NCI-H2081 (cell line): ENCODE measurements around the gene PTPN12.

Experiments
- DNase-seq, 2 experiments: peaks; one replicate each; lab custom pipeline; 2025; lab: John Stamatoyannopoulos, UW

Gene PTPN12

DNA sequence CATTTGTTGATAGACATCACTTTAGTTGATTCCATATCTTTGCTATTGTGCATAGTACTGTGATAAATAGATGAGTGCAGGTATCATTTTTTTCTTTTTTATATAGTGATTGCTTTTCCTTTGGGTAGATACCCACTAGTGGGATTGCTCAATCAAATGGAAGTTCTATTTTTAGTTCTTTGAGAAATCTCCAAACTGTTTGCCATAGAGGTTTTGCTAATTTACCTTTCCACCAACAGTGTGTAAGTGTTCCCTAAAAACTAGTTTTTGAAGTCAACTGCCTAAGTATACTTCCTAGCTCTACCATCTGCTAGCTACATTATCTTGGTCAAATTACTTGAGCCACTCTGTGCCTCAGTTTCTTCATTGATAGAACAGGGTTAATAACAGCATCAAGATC, 127.6 kb downstream of the PTPN12 start:
- no peak for DNase-seq

DNA sequence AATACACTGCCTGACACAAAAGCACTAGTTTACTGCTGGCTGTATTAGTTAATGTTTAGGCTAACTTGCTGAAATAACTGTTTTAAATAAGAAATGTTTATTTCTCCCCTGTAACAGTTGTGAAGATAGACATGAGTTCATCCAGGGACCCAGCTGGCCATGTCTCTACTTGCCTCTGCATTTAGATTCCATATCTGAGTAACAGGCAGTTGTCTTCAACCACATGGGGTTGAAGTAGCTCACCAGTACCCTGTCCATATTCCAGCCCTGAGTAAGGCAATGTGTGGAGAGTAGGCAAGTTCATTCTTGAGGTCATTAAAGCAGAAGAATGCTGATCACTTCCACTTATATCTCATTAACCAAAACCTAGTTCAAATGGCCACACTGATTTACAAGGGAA, 128.1 kb downstream of the PTPN12 start:
- no peak for DNase-seq

DNA sequence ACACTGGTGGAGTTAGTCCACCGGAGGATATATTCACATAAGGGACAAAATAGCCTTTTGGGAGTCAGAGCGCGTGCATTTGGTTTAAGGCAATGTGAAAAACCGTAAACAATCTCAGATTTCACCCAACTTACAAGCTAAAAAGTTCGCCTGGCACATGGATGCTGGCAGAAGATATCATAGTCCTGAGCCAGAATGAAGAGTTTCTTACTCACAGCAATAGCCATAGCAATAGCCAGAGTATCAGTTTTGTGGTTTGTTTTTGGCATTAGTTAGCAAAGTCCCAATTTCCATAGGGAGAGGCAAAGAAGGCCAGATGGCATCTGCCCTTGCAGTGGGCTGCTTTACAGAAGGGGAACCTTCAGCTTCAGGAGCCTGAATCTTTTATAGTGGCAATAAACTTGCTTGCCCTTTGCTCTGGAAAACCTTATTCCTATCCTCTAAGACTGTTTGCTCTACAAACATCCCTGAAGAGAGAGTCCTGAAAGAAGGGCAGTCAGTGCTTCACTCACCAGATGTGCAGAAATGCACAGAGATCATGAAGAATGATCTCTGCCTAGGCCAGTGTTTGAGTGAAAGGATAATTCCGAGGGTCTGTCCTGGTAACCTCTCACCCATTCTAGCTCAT, 130.5 kb downstream of the PTPN12 start:
- DNase-seq: no peak

DNA sequence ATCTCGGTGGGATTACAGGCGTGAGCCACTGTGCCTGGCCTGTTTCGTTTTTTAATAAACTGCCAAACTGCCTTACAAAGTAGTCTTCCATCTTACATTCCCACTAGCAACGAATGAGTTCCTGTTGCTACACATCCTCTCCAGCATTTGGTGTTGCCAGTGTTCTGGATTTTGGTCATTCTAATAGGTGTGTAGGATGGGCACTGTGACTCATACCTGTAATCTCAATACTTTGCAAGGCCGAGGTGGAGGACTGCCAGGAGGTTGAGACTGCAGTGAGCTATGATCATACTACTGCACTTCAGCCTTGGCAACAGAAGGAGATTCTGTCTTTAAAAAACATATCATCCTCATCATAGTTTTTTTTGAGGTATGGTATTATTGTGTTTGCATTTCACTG, 137.8 kb downstream of the PTPN12 start:
- no peak for DNase-seq

DNA sequence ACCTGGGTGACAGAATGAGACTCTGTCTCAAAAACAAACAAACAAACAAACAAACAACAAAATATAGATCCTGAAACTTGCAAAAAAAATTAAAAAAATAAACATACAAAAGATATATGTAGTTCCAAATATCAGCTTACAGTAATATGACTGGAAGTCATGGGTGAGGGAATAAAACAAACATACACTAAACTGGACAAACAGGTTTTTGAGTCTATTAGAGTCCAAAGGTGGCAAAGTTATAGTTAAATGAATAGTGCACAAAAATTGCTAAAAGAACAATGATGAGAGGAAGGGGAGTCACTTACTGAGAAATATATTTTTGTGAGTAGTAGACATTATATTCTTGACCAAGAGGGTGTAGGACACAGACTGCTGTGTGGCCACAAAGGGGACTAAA, 142.5 kb downstream of the PTPN12 start:
- no peak for DNase-seq

DNA sequence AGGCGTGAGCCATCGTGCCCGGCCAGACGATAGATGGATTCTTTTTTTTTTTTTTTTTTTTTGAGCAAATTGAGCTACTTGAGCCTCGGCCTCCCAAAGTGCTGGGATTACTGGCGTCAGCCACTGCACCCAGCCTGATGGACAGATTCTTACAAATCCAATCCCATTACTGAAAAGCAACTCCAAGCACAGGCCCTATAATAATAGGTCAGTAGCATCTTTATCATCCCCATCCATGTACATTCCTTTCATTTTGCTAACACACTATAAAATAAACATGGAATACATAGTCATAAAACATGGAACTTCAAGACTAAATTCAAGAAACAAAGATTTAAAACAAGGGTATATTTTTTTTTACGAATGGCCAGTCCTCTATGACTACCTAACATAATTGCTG, 143.2 kb downstream of the PTPN12 start:
- DNase-seq: no peak

DNA sequence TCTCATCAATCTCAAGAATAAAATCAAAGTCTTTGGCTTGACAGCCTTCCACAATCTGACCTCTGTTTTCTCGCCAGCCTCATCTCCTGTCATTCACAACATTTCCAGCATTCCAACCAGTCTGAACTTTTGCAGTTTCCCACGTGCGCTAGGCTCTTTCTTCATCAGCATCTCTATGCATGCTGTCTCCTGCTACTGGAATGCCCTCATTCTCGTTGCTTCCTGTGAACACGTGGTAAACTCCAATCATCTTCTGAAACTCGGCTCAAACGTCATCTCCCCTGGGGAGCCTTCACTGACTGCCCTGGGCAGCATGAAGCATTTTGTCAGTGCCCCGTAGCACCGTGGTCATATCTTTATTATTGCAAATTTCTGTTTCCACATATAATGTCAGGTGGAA, 146.9 kb downstream of the PTPN12 start:
- DNase-seq: peak in 1 of 2 experiments; percentile 29

DNA sequence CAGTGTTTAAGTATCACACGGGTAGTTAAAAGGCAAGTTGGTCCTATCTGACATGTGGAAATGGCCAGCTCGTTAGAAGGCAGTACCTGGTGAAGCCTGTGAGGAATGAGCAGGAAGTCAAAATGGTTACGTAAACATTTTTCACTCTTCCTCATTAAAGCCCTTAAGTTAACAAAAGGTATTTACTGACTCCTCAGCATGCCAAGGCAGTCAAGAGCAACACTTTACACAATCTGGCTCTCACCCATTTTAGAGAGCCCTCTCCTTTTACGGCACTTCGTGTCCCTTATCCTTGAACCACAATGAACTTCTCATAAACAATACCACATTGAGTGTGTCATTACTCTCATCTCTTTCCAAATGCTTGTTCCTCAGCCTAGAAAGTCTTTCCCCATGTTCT, 148.1 kb downstream of the PTPN12 start:
- peak; percentile 29 to 78 for DNase-seq

DNA sequence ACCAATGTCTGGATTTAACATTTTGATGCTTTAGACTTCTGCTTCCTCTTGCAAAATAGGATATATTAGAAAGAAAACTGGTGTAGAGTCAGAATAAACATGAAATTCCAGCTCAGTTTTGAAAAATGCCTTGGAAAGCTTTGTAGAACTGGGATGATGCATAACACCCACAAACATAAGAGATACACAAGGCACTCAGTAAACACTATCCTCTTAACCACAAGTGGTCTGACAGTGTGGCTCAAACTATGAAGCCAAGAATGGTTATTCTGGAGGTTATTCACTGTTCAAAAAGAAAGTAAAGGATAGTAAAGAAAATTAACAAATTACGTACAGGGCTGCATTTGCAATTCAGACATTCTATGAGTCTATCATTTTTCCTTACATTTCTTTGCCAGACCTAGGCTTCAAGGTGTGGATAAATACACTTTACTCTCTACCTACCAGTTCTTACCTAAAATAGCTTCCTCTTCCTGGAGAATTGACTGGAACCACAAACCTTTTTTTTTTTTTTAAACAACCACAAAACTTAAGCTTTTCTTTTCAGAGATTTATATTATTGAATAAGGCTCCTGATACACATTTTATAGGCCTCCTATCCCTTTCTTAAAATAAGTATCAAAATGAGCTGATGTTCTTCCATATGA, 150.1 kb downstream of the PTPN12 start:
- no peak for DNase-seq

DNA sequence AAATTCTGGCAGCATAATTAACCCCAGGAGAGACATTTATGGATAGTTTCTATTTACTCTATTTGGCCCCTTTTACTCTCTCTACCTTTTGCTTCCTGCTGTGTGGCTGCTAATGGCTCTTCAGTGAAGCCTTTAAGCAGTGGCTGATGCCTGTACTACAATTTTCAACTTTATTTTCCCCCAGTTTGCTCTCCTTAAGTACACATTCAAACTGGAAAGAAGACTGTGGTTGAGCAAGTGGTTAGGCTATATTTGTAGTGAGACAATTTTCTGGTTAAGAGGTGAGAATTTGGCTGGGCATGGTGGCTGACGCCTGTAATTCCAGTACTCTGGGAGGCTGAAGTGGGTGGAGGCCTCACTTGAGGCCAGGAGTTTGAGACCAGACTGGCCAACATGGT, 150.7 kb downstream of the PTPN12 start:
- peak in 1 of 2 experiments; percentile 43 for DNase-seq
